B cell (primary cell): Measurements from ENCODE around the gene BNC2. TPM values are rescaled to one million over a fixed set of nuclear protein-coding genes. Genes with fewer than 3 reads are reported as not detected.

Experiments
- ATAC-seq: fragments of 200-7000 bp; cut with Tn5 transposase; one replicate; pipeline ENCODE4 v1.10.0; 2021; ENCODE audit warnings: low read depth, mild to moderate bottlenecking, moderate number of reproducible peaks, moderate library complexity
- CTCF ChIA-PET: fragments of 350-600 bp; sonication (Branson Sonifier 250); formaldehyde crosslinking; loops from one replicate; lab custom pipeline; 2021; ENCODE audit warnings: antibody characterized with exemption, inconsistent platforms; lab: Charles Lee
- POLR2A ChIA-PET: fragments of 350-600 bp; sonication (Branson Sonifier 250); formaldehyde crosslinking; loops from one replicate; lab custom pipeline; 2021; ENCODE audit warnings: antibody characterized with exemption; lab: Charles Lee
- DNase-seq: peaks from one replicate; pipeline ENCODE4 v3.0.0; 2013
- H2AFZ ChIP-seq: 2 replicates; pipeline ENCODE4 v1.6.1; 2012; ENCODE audit warnings: mild to moderate bottlenecking, low read depth, low read length; ENCODE audit not compliant: insufficient read depth, poor library complexity, severe bottlenecking
- H3K27ac ChIP-seq, 2 donors: 1 replicate in 1 of 2; 2 replicates in 1 of 2; pipeline ENCODE4 v1.5.1; 2012 to 2013; ENCODE audit warnings: low read length in 2 of 2, mild to moderate bottlenecking in 2 of 2, moderate library complexity in 1 of 2
- H3K27me3 ChIP-seq, 4 experiments: fragments of 200-600 bp in 1 of 4; sonication (generic) in 1 of 4; replicated peaks in 1 of 4; 1 replicate in 2 of 4; 2 replicates in 2 of 4; pipeline versions ENCODE4 v1.6.1 to v1.7.0; 2013 to 2016; ENCODE audit warnings: low read length in 3 of 4, mild to moderate bottlenecking in 2 of 4, mixed read lengths in 1 of 4, moderate library complexity in 1 of 4; ENCODE audit not compliant: insufficient read depth in 4 of 4, control insufficient read depth in 3 of 4; ENCODE audit errors: control extremely low read depth in 1 of 4
- H3K36me3 ChIP-seq, 2 experiments: replicated peaks in 1 of 2; 1 replicate in 1 of 2; 2 replicates in 1 of 2; pipeline versions ENCODE4 v1.6.1 to v1.7.1; 2013; ENCODE audit warnings: low read length in 1 of 2; ENCODE audit not compliant: insufficient read depth in 2 of 2, control insufficient read depth in 1 of 2; ENCODE audit errors: control extremely low read depth in 1 of 2, extremely low read depth in 1 of 2
- H3K4me1 ChIP-seq, 2 donors: fragments of 200-600 bp in 1 of 2; sonication (generic) in 1 of 2; 1 replicate in 1 of 2; 2 replicates in 1 of 2; pipeline versions ENCODE4 v1.5.1 to v1.6.1; 2013 to 2017; ENCODE audit warnings: low read length in 2 of 2; ENCODE audit not compliant: control insufficient read depth in 2 of 2, insufficient read depth in 2 of 2
- H3K4me2 ChIP-seq: replicated peaks from 2 replicates; pipeline ENCODE3; 2012; ENCODE audit warnings: mild to moderate bottlenecking, low read depth, low read length; ENCODE audit not compliant: poor library complexity, severe bottlenecking
- H3K4me3 ChIP-seq, 5 experiments: fragments of 200-600 bp in 1 of 5; sonication (generic) in 1 of 5; 1 replicate in 3 of 5; 2 replicates in 2 of 5; pipeline versions ENCODE4 v1.5.1 to v1.7.0; 2011 to 2016; ENCODE audit warnings: low read length in 4 of 5, mild to moderate bottlenecking in 4 of 5, low read depth in 2 of 5, control low read depth in 1 of 5, moderate library complexity in 1 of 5; ENCODE audit not compliant: insufficient read depth in 1 of 5; ENCODE audit errors: control extremely low read depth in 1 of 5, extremely low read depth in 1 of 5
- H3K79me2 ChIP-seq: fragments of 200-600 bp; sonication (generic); one replicate; pipeline ENCODE4 v1.6.0; 2016; ENCODE audit warnings: low read length; ENCODE audit not compliant: control insufficient read depth, insufficient read depth
- H3K9ac ChIP-seq: fragments of 200-600 bp; sonication (generic); 2 replicates; pipeline ENCODE4 v1.6.1; 2017; ENCODE audit warnings: mild to moderate bottlenecking, low read length, moderate library complexity
- H3K9me3 ChIP-seq, 3 donors: one replicate each; pipeline versions ENCODE4 v1.6.1 to v1.7.1; 2013; ENCODE audit warnings: low read length in 2 of 3; ENCODE audit not compliant: control insufficient read depth in 2 of 3, insufficient read depth in 1 of 3; ENCODE audit errors: control extremely low read depth in 1 of 3
- H4K20me1 ChIP-seq: 2 replicates; pipeline ENCODE4 v1.6.0; 2012; ENCODE audit warnings: mild to moderate bottlenecking, low read length; ENCODE audit not compliant: insufficient read depth, control insufficient read depth, poor library complexity, severe bottlenecking
- H3K27ac Mint-ChIP-seq: one replicate; pipeline ENCODE4 v1.8.0; 2021; ENCODE audit warnings: mixed read lengths
- H3K27me3 Mint-ChIP-seq: one replicate; pipeline ENCODE4 v1.8.0; 2021; ENCODE audit warnings: mixed read lengths
- H3K4me1 Mint-ChIP-seq: one replicate; pipeline ENCODE4 v1.8.0; 2021; ENCODE audit warnings: mixed read lengths
- H3K4me3 Mint-ChIP-seq: one replicate; pipeline ENCODE4 v1.8.0; 2021; ENCODE audit warnings: mixed read lengths
- H3K9me3 Mint-ChIP-seq: one replicate; pipeline ENCODE4 v1.8.0; 2022; ENCODE audit warnings: mixed read lengths; ENCODE audit not compliant: insufficient read depth
- EZH2 ChIP-seq: IDR thresholded peaks from 2 replicates; pipeline ENCODE4 v1.6.1; 2012; ENCODE audit warnings: borderline replicate concordance, low read depth, mild to moderate bottlenecking, moderate library complexity, low read length; ENCODE audit not compliant: insufficient read depth, poor library complexity, severe bottlenecking
- WGBS: methylation state at CpG from one replicate; pipeline ENCODE4 v1.1.5; 2013; ENCODE audit warnings: missing lambda C conversion rate; ENCODE audit not compliant: insufficient coverage; 5-methylcytosine and 5-hydroxymethylcytosine counted together
- intact Hi-C: fragments of 100-400 bp; cut with micrococcal nuclease; formaldehyde crosslinking; loops from one replicate; pipeline ENCODE4 v1.10.0; 2022
- polyA plus RNA-seq: library from polyadenylated mRNA; depleted of rRNA; stranded (reverse); fragments of >200 nt; gene quantifications from 2 replicates; pipeline ENCODE4 v1.2.3, GENCODE V29; 2012
- total RNA-seq, 2 donors: library from RNA; stranded (reverse); fragments of 120-200 nt in 1 of 2; gene quantifications; 1 replicate in 1 of 2; 2 replicates in 1 of 2; pipeline versions ENCODE4 v1.2.3 to v1.2.4, GENCODE V29; 2013 to 2022
- TF ChIP-seq, protein P1 (sequence below): fragments of 200-600 bp; IDR thresholded peaks from one replicate; pipeline ENCODE4 v1.8.0; 2022; ENCODE audit warnings: antibody characterized with exemption, mild to moderate bottlenecking

Gene BNC2
- total and polyA plus RNA-seq, 2 donors (not counting 1 experiment from before 2014, with no cell fraction given): 0.01 TPM; not detected in 1

DNA sequence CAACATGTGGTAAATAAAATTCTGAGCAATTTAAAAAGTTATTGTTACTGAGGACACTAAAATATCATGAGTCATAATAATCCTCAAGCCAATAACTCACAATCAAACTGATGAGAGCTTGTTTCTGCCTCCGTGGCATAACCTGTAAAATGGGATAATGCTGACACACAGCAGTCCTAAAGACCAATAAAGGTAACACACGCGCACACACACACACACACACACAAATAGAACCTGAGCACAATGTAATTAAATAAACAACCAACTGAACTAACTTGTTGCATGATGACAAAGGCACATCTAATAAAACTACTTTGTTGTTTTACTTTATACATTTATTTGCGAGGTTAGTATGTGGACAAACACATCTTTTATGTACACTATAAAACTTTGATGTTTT is 358.2 kb downstream of the BNC2 start:
- Histone ChIP-seq H3K4me2 (no peak overlapping the region), H3K4me1 (no peaks in the 10 kb centered on the region), H3K9me3 (peaks cover 0 to 3% (median 0%) of the 10 kb centered on the region in 3 donors), H3K27ac (no peak overlapping the region), H3K4me3 (no peak overlapping the region), H3K9ac (no peak overlapping the region), H2AFZ (no peak overlapping the region), H3K27me3 (no peaks in the 10 kb centered on the region), H4K20me1 (no peaks in the 10 kb centered on the region), H3K36me3 (no peaks in the 10 kb centered on the region), H3K79me2 (no peaks in the 10 kb centered on the region)
- DNase-seq (no peak), ATAC-seq (no peak)
- WGBS: no CpG with 5 or more reads among the region's 4 CpGs
- ChIA-PET POLR2A (no interaction called here), CTCF (no interaction called here)
- no peak overlapping the region for H3K4me3 Mint-ChIP-seq
- H3K9me3 Mint-ChIP-seq: peaks cover 3% of the 10 kb centered on the region
- no peaks in the 10 kb centered on the region for H3K4me1 Mint-ChIP-seq
- TF ChIP-seq EZH2: no peak
- TF ChIP-seq, protein P1, sequence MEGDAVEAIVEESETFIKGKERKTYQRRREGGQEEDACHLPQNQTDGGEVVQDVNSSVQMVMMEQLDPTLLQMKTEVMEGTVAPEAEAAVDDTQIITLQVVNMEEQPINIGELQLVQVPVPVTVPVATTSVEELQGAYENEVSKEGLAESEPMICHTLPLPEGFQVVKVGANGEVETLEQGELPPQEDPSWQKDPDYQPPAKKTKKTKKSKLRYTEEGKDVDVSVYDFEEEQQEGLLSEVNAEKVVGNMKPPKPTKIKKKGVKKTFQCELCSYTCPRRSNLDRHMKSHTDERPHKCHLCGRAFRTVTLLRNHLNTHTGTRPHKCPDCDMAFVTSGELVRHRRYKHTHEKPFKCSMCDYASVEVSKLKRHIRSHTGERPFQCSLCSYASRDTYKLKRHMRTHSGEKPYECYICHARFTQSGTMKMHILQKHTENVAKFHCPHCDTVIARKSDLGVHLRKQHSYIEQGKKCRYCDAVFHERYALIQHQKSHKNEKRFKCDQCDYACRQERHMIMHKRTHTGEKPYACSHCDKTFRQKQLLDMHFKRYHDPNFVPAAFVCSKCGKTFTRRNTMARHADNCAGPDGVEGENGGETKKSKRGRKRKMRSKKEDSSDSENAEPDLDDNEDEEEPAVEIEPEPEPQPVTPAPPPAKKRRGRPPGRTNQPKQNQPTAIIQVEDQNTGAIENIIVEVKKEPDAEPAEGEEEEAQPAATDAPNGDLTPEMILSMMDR: no peak
- no peaks in the 10 kb centered on the region for H3K27me3 Mint-ChIP-seq
- intact Hi-C loops: no loop called here
- H3K27ac Mint-ChIP-seq: no peak overlapping the region

DNA sequence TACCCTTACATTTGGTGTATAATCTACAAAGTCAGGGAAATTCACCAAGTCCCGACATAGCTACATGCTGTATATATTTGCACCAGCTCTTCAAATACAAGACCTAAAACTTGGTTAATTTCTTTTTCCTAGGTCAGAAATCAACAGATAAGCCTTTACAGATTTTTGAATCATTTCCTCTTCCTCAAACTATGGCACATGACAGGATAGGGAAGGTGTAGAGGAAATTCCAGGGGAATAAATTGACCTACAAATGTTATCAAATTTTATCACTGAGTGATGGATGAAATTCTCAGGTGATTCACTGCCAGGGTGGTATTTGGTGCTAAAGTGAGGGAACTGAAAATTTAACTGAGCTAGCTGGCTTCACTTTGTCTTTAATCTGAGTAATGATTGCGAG is 360.0 kb downstream of the BNC2 start:
- Mint-ChIP-seq H3K4me3 (no peak overlapping the region), H3K4me1 (no peaks in the 10 kb centered on the region), H3K9me3 (peaks cover 3% of the 10 kb centered on the region), H3K27me3 (no peaks in the 10 kb centered on the region), H3K27ac (no peak overlapping the region)
- no peak overlapping the region for H3K4me2 ChIP-seq
- WGBS: no CpG with 5 or more reads among the region's 2 CpGs
- no peak overlapping the region for H3K9ac ChIP-seq
- H3K27me3 ChIP-seq: no peaks in the 10 kb centered on the region
- TF ChIP-seq, protein P1: no peak
- no peak for TF ChIP-seq EZH2
- no peak overlapping the region for H3K27ac ChIP-seq
- H4K20me1 ChIP-seq: no peaks in the 10 kb centered on the region
- H3K36me3 ChIP-seq: no peaks in the 10 kb centered on the region
- H3K4me3 ChIP-seq: no peak overlapping the region
- no peak for DNase-seq
- POLR2A ChIA-PET: no interaction called here
- no peak for ATAC-seq
- peaks cover 0 to 3% (median 0%) of the 10 kb centered on the region in 3 donors for H3K9me3 ChIP-seq
- no peak overlapping the region for H2AFZ ChIP-seq
- no peaks in the 10 kb centered on the region for H3K4me1 ChIP-seq
- CTCF ChIA-PET: no interaction called here
- intact Hi-C loops: no loop called here
- H3K79me2 ChIP-seq: no peaks in the 10 kb centered on the region
